Peyer's patch (tissue), 4 donors: Measurements from ENCODE around the gene FOXP2.
"Not testable (repeated sequence)": the region's sequence is repeated elsewhere in the genome, so short reads cannot be mapped to it uniquely, and the experiment has no call there.

ENCODE experiments used
- POLR2A ChIP-seq, 2 donors: fragments of 450-650 bp; IDR thresholded peaks; one replicate each; pipeline ENCODE4 v1.5.1; 2017; ENCODE audit warnings: antibody characterized with exemption in 2 of 2, mild to moderate bottlenecking in 2 of 2, moderate library complexity in 2 of 2
- TF ChIP-seq, protein P1 (sequence below), 6 experiments: fragments of 450-650 bp in 4 of 6; fragments of 200-600 bp in 2 of 6; sonication (generic) in 1 of 6; IDR thresholded peaks; one replicate each; pipeline ENCODE4 v1.5.1; 2017 to 2019; ENCODE audit warnings: antibody characterized with exemption in 6 of 6, mild to moderate bottlenecking in 3 of 6, moderate library complexity in 1 of 6

DNA sequence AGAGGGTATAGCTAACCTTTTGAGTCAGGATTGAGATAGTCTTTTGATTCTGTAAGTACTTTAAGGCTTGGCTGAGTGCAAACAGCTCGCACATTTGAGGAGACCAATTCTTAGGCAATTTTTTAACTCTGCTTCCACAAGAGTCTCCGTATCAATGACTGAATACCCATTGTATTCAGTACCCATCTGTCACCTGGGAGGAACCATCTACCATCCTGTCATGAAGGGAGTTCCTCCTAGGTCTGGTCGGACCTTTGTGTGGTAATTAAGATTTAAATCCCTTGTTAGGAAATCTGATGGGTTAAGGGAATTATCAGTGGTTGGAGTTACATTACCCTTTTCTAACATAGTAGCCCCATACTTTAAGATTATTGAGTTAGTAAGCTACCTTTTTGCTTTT is 30.3 kb upstream of the FOXP2 start:
- TF ChIP-seq, protein P1, sequence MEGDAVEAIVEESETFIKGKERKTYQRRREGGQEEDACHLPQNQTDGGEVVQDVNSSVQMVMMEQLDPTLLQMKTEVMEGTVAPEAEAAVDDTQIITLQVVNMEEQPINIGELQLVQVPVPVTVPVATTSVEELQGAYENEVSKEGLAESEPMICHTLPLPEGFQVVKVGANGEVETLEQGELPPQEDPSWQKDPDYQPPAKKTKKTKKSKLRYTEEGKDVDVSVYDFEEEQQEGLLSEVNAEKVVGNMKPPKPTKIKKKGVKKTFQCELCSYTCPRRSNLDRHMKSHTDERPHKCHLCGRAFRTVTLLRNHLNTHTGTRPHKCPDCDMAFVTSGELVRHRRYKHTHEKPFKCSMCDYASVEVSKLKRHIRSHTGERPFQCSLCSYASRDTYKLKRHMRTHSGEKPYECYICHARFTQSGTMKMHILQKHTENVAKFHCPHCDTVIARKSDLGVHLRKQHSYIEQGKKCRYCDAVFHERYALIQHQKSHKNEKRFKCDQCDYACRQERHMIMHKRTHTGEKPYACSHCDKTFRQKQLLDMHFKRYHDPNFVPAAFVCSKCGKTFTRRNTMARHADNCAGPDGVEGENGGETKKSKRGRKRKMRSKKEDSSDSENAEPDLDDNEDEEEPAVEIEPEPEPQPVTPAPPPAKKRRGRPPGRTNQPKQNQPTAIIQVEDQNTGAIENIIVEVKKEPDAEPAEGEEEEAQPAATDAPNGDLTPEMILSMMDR (IDR thresholded peaks at IDR 0.05), result not testable (repeated sequence)
- TF ChIP-seq POLR2A (IDR thresholded peaks at IDR 0.05), result not testable (repeated sequence)
